Measurements from ENCODE around the gene AFF3.

GRCh38 chr2:99933894-99934650, 208.3 kb downstream of the AFF3 start:
- TF ChIP-seq KDM5A (IDR thresholded peaks at IDR 0.05; ENCODE audit: low read length) (no peak), SIN3A (conservative IDR thresholded peaks at IDR 0.05 in 1 of 2, IDR thresholded peaks at IDR 0.05 in 1 of 2; ENCODE audit: low read depth in 1 of 2, low read length in 2 of 2) (no peak), EP300 (IDR thresholded peaks at IDR 0.05; ENCODE audit: borderline replicate concordance in 1 of 2, low read depth in 2 of 2, low read length in 2 of 2) (no peak), RXRA (IDR thresholded peaks at IDR 0.05; ENCODE audit: insufficient read depth, low read depth, low read length) (no peak), POLR2AphosphoS5 (IDR thresholded peaks at IDR 0.05; ENCODE audit: low read depth, low read length) (no peak), EZH2 (IDR thresholded peaks at IDR 0.05; ENCODE audit: low read depth, low read length, severe bottlenecking) (no peak), KDM4A (IDR thresholded peaks at IDR 0.05; ENCODE audit: low read depth, low read length, severe bottlenecking) (no peak), RFX5 (IDR thresholded peaks at IDR 0.05; ENCODE audit: borderline replicate concordance, low read depth, low read length) (no peak)
